ENCODE results near the gene DLL4.

DNA sequence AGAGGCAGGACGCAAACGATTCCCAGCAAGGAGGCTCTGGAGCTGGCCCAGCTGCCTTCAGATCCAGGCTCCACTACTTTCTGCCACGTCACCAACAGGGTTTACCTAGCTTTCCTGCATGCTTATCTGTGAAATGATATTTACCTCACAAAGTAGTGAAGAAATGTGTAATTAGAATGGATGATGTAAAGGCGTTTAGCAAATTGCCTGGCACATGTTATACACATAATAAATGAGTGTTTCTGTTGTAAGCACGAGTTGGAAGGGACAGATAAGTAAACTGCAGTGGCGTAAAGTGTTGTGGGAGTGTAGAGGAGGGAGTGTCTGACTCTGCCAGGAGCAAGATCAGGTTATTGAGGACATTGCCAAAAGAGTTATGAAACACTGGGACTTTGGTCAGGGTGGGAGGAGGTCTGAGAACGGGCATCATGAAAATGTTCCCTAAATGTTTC, 20.6 kb downstream of the DLL4 start:
- TF ChIP-seq, protein P1, sequence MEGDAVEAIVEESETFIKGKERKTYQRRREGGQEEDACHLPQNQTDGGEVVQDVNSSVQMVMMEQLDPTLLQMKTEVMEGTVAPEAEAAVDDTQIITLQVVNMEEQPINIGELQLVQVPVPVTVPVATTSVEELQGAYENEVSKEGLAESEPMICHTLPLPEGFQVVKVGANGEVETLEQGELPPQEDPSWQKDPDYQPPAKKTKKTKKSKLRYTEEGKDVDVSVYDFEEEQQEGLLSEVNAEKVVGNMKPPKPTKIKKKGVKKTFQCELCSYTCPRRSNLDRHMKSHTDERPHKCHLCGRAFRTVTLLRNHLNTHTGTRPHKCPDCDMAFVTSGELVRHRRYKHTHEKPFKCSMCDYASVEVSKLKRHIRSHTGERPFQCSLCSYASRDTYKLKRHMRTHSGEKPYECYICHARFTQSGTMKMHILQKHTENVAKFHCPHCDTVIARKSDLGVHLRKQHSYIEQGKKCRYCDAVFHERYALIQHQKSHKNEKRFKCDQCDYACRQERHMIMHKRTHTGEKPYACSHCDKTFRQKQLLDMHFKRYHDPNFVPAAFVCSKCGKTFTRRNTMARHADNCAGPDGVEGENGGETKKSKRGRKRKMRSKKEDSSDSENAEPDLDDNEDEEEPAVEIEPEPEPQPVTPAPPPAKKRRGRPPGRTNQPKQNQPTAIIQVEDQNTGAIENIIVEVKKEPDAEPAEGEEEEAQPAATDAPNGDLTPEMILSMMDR (conservative IDR thresholded peaks at IDR 0.05; ENCODE audit: low read depth, low read length), result no peak
- TF ChIP-seq EZH2 (IDR thresholded peaks at IDR 0.05; ENCODE audit: borderline replicate concordance, low read depth, low read length, poor library complexity, severe bottlenecking), result no peak

All from A673 (cell line).